Stimulated activated CD4-positive, alpha-beta T cell treated with anti-CD3 and anti-CD28 coated beads, Interleukin-2, amount 100 ng/mL, for 48 hours (primary cell): Measurements from ENCODE around the gene GALNS.

ENCODE experiments used
- DNase-seq, 2 donors: peaks; one replicate each; pipeline ENCODE4 v3.0.0-alpha.2; 2020

The GALNS gene

DNA sequence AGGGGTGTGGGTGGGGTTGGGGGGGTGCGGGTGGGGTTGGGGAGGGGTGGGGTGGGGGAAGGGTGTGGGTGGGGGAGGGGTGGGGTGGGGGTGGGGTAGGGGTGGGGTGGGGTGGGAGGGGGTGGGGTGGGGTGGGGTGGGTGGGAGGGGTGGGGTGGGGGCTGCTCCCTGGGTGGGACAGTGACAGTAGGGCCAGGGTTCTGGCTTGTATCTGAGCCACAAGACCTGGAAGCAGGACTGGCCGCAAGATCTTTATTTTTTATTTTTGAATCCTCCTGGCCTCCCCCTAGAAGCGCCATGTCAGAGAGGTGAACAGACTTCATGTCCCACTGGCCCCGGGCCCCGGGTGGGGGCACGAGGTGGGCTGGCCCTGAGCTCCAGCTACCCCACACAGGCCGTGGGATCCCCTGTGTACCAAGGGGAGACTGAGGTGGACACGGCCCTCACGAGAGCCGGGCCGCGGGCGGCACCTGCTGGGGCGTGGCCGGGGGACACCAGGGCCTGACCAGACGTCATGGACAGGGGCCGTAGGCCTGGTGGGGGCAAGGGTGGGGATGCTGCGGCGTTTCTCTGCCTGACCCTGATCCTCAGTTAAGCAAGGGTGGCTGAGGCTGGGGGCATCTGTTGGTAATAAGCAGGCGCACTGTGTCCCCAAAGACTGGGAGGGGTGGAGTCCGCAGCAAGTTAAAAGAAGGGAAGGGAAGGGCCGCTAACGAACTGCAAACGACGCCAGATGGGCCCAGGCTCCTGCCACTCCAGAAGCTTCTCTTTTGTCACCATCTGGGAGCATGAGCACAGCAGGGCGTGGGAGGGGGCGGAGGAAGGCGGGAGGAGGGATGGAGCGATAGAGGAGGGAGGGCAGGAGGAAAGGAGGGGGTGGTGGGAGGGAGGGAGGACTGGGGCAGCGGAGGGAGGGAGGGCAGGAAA is 32.0 kb upstream of the GALNS start:
- no peak for DNase-seq

DNA sequence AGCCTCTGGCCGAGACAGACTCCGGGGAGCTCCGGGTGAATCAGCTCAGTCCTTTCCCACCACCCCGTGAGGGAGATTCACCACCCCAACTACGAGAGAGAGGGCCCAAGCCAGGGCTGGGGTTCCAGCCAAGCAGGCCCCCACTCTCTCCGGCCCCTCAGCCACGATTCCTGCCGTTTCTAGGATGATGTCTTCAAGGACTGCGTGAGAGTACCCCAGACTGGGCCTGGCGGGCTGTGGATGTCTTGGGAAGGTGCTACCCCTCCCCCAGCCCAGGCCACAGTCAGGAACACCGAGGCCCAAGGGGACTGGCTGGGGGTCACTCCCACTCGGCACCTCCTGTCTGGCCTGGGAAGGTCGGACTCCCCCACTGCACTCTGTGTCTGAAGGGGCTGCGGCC is 31.3 kb upstream of the GALNS start:
- no peak for DNase-seq

DNA sequence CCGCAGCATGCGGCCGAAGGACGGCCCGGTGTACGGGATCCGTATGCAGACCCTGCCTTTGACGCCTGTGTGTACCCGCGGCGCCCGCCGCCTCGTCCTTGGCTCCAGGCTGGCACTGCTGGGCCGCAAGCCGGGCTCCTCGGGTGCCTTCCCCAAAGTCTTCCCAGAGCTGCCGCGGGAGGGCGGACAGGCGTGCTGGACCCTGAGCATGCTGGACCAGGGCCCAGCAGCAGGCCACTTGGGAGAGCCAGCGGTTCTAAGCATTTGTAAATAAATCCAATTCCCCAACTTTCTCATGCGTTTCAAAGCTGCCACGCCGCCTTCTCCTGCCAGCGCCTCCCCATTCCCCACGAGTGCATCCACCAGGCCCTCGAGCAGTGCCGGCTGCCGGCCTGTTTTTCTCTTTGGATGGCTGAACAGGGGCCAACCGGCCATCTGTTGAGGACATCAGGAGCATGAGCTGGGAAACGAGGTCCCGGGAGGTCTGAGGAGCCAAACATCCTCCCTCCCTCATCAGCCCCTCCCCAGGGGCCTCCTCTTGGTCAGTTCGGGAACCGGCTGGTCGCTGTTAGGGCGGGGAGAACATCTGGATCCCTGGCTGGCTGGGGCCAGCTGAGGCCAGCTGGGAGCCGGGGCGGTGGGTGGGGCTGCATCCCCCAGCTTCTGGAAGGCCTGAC is 30.2 kb upstream of the GALNS start:
- no peak for DNase-seq

DNA sequence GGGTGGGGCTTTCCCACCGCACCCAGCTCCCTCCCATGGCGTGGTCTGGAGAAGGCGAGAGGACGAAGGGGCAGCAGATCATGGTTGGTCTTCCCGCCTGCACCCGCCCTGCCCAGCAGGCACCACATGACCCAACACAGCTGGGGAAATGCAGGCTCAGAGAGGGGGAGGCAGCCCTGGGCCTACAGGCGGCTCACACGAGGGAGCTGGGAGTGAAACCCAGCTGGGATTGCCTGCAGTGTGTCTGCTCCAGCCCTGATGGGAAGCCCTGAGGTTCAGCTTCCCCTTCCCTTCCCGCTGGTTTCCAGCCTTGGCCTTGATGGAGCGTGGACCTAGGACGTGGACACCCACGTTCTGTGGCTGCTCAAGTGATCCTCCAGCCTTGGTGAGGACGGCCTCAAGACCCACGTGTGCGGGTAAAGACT is 29.7 kb upstream of the GALNS start:
- no peak for DNase-seq

DNA sequence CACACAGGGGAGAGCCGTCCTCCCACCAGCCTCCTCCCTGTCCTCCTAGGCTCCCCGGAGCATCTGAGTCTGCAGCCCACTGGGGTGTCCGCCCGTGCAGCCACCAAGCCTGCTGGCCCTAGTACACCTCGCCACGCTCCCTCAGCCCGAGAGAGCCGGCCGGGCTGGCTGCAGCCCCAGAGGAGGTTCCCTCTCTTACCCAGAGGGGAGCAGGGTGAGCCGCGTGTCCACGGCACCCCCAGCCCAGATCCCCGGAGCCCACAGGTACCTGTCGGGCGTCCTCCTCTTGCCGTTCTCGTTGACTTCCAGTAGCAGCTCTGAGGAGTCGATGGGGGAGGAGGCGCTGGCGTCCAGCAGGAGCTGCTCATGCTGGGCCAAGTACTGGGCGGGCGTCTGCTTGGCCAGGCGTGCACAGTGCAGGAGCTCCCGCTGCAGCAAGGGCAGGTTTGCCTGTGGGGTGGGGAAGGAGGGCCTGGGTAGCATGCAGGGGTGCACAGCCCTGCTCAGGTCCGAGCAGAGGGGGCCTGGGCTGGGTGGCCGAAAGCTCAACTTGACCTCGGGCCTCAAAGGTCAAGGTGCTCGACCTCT is 29.0 kb upstream of the GALNS start:
- DNase-seq: no peak

DNA sequence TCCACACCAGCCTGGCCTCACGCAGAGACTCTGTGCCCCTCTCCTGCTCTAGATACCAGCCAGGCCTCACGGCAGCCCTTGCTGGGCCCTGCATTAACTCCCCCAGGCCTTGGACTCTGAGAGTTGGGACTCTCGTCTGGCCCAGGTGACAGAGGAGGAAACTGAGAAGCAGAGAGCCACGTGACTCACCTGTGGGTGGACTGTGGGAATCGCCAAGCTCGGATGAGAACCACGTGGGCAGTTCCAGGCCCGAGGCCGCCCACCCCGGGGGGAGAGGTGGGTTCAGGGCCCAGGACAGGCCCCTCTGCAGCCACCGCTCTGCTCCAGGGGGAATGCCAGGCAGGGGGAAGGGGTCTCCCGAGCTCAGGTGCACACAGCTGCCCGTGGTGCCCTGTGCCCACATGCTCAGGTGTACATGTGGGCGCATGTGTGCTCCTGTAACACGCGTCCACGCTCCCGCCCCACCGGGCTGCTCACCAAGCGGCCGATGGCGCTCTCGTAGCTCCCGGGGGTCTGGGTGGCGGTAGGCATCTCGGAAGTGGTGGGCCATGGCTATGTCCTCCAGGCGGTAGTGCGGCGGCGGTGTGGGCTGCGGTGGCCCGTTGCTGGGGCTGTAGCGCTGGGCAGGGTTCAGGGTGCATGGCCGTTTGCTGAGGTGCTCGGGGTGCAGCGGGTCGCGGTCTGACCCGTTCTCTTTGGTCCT is 28.0 kb upstream of the GALNS start:
- no peak for DNase-seq

DNA sequence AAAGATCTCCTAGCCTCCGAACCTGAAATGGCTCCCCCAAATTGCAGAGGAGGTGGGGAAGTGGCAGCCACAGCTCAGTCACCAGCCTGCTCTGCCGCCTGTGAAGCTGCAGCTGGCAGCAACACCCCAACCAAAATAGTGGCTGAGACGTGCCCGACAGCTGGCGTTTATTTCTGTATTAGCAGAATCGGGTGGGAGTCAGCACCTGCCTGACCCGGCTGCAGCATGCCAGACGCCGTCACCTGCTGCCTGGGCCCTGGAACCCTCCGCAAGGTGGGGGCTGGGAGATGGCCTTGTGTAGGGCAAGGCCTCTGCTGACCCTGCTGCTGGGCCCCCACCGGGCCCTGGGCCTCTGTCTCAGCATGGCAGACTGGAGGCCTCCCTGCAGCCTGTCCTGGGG is 27.2 kb upstream of the GALNS start:
- no peak for DNase-seq

DNA sequence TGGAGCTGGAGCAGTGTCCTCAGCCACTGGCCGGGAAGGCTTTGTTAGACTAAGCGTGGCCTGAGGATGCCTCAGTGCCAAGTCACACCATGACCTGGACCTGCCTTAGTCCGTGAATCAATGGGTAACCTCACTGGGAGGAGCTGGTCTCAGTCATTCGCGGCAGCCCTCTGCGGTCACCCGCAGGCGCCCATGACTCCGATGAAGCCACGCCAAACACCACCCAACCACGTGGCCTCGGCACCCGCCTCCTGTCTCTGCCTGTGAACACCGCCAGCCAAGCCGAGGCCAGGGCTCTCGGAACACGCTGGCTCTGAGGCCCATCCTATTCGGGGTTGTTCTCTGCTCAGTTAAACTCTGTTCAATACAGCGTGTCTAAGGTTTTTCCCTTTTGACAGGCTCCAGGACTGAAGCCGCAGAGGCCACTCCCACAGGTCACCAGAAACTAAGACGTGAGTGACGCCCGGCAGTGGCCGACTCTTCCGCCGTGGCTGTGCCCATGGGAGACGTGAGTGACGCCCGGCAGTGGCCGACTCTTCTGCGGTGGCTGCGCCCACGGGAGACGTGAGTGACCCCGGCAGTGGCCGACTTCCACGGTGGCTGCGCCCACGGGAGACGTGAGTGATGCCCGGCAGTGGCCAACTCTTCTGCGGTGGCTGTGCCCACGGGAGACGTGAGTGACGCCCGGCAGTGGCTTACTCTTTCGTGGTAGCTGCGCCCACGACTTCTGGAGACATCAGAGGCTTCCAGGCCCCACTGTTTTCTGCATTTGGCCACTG is 26.6 kb upstream of the GALNS start:
- DNase-seq: no peak

DNA sequence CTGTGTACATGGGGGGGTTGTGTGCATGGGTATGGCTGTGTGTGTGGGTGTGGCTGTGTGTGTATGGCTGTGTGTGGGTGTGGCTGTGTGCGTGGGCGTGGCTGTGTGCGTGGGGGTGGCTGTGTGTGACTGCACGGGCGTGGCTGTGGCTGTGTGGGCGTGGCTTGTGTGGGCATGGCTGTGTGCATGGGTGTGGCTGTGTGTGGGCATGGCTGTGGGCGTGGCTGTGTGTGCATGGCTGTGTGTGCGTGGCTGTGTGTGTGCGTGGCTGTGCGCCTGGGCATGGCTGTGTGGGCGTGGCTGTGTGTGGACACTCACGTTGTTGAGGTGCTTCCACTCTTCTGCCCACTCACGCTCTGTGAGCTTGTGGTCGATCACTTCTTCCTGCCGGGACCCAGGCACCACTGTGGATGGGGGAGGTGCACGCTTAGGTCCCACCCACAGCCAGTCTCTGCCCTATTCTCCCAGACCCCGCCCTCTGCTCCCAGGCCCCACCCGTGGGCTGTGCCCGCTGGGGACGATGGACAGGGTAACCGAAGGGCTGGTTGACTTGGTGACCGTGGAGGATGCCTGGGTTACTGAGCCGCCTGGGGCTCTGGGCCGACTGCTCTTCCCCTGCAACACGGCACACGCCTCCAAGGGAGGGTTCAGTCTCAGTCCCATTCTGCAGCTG is 25.7 kb upstream of the GALNS start:
- no peak for DNase-seq

DNA sequence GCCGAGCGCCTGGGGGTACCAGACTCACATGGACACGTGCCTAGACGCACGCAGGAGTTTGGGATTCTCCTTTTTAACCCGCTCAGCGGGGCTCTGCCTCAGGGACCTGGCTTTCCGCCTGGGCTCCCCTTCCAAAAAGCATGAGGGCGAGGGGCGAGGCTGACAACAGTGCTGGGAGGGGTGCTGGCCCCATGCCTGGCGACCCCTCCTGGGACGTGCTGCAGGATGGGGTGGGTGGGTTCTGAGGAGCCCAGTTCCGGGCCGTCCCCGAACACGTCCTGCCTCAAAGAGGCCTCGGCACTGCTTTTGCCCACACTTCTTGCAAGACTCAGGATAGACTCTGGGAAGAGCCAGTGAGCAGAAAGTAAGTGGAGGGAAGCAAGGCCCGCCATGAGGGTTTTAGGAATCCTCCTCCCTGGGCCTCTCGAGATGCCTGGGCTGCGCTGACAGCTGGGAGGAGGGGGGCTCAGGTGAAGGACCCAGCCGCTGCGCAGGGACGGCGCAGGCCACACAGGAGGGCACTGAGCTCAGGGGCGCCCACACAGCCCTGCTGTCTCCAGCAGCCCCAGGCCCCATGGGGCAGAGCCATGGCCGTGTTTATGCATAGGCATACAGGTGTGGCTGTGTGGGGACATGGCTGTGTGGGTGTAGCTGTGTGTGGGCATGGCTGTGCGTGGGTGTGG is 25.1 kb upstream of the GALNS start:
- no peak for DNase-seq

DNA sequence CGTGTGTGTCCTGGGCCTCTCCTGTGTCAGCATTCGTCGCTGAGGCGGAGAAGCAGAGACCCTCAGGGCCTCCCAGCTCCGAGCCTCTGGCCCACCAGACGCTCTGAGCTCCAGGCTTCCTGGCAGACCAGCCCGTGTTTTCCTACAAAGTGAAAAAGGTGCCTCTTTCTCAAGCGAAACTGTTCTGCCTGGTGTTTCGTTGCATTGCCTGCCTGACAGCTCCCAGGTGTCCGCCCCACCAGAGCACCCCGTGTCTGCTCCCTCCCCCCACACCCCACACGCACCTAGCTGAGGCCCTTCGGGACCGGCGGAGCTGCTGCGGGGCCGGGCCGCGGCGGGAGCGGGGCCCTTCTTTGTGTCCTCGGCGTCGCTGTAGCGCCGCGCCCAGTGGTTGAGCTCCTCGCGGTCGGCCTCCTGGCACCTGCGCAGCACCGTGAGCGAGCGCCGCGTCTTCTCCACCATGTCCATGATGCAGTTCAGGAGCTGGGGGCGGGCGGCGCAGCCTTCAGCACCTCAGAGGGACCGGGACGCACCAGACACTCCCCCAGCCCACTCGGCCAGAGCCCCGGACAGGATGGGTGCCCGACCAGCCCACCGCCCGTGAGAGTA is 24.4 kb upstream of the GALNS start:
- DNase-seq: no peak

DNA sequence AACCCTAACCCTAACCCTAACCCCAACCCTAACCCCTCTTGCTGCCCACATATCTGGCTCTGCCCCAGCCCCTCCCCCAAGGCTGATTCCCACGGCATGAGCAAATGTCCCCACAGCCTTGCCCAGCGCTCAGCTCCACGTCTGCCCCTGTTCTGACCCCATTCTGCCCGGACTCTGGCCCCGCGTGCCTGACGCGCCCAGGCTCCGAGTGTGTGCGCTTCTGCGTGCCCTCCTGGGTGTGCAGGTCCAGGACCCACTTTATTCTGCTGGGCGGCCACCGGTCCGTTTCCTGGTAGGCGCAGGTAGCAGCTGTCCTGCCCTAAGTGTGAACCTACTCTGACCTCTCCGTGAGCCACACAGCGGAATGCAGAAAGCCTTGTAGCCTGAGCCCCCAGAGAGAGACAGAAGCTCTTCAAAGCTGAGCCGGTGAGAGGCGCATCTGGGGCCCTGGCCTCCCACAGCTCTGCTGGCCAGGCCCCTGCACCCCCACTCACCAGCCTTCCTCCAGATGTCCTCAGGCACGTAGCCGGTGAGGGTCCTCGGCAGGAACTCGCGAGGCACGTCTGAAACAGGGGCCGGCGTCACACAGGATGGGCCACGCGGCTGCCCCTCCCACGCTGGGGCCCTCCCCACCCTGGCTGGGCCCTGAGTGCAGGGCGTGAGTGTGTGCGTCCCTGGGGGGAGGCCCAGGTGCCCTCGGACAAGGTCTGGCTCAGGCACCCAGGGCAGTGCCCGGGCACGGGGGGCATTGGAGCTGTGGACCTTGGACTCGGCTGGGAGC is 23.7 kb upstream of the GALNS start:
- DNase-seq: no peak

DNA sequence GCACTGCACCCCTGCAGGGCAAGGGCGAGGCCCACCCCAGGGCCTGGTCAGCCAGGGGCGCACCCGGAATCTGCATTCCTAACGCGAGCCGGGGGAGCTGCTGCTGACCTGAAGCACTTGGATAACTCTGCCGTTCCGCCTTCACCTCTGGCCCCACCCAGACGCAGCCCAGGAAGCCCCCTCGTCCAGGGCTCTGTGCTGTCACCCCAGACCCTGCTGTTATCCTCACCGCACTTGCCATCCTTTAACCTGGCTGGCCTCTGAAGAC is 23.0 kb upstream of the GALNS start:
- no peak for DNase-seq

DNA sequence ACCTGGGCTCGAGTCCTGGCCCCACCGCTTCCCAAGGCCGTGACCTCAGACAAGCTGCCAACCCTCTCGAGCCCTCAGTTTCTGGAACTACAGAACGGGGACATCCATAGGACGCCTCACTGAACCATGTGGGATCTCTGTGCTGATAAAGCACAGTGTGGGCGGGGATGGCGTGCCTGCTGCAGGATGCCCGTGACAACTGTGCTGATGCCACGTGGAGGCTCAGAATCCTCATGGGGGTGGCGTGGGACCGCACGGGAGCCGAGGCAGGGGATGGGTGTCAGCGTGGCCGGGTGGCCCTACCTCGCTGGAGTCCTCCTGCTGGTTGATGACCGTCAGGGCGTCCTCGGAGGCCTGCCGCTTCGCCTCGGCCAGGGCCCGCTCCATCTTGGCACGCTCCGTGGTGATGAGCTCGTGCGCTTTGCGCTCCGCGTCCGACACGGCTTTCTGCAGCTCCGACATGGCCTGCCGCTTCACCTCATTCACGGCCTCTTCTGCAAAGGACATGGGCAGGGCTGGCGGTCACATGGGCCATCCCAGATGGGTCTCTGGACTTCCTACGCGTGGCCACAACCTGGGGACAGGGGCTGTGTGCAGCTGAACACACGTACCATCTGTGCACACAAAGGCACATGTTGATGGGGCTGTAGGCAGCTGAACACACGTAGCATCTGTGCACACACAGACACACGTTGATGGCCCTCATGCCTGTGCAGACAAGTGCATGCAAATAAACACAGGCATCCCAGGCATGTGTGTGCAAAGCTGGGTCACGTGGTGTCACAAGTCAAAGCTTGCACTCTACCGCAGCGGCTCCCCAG is 22.4 kb upstream of the GALNS start:
- DNase-seq: no peak

DNA sequence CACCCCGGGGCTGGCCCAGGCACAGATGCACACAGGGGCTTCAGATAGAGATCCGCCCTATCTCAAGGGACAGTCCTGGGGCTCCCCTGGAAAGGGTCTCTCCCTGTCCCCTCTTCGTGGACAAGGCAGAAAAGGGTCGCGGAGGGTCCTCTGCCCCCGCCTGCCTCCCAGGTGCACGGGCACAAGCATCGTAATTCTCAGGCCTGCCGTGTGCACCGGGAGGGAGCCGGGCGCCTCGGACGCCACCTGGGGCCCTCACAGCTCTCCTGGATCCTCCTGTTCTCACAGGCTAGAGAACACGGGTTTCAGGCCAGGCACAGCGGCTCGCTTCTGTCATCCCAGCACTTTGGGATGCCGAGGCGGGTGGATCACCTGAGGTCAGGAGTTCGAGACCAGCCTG is 21.6 kb upstream of the GALNS start:
- DNase-seq: no peak

DNA sequence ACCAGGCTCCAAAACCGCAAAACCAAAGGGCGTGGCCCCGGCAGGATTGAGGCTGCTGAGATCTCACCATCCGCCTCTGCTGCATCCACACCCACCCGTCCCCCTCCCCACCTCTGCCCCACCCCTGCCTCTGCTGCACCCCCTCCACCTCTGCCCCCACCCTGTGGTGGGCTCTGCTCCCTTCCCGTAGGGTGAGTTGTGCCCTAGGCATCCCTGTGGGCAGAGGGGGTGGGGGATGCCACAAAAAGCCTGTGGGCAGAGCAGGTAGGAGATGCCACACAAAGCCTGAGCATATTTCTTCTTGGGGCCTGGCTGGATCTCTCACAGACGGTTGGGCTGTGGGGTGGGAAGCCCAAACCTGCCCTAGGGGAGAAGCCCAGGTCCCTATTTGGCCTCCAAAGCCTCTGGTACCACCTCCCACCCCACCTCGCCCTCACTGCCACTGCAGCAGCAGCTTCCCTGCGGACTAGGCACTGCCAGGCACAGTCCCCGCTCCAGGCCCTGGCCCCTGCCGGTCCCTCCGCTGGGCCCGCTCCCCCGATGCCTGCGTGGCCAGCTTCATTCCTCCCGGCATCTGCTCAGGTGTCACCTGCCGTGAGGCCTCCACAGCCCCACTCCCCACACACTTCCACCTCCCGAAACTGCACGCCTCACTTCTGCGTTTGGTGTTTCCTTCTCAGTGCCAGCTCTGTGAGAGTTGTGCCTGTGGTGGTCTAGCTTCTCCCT is 21.0 kb upstream of the GALNS start:
- DNase-seq: no peak

DNA sequence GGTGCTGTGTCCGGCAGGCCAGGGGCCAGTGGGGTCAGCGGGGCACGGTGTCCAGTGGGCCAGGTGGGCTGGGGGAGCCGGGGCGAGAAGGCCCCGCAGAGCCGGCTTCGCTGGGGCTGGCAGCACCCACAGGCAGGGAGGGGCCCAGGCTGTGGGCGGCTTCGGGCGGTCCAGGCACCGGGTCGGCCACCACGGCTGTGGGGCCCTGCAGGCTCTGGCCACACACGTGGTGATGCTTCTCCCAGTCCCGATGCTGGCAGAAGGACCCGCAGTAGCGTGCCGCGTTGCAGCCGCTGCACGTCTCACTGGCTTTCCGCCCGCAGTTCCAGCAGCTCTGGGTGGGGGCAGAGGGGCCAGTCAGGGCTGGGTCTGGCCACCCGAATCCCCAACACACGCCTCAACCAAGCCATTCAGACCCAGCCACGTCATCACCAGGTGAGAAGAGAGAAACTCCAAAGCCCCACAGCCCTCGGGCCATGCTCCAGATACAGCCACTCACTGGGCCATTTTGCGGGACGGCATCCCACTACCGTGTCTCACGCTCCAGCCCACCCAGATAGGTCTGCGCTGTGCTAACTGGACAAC is 20.3 kb upstream of the GALNS start:
- no peak for DNase-seq

DNA sequence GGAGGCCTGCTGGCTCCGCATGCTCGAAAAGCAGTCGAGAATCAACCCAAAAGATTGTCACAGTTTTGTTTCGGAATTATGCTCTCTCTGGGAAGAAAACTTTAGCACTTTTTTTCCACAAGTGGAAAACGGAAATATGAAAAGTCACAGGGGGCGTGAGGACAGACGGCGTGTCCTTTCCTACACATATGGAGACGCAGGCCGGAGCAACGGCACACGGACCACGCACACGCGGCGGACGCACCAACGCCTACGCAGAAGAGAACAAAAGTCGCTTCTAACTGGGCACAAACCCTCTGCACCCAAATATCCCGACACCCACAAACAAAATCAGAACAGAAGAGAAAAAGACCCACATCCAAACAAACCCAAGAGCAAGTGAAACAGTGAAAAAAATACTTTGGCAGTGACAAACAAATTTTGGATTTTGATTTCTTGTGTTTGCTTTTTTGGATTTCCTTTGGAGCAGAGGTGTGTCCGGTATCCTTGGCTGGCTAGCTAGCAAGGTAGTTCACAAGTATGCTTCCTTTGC is 19.0 kb upstream of the GALNS start:
- DNase-seq: no peak
